HUES6 (cell line): ENCODE results near the gene SPINDOC.
A peak's percentile ranks its signal among the peaks of the same experiment; 100 is the strongest.
"Not testable (repeated sequence)": the region's sequence is repeated elsewhere in the genome, so short reads cannot be mapped to it uniquely, and the experiment has no call there.

Source experiments
- H3K27ac ChIP-seq: 2 replicates; pipeline ENCODE4 v1.7.0; 2013; ENCODE audit warnings: low read depth, mild to moderate bottlenecking, low read length, inconsistent platforms
- H3K27me3 ChIP-seq: 2 replicates; pipeline ENCODE4 v1.6.1; 2013; ENCODE audit warnings: low read length; ENCODE audit not compliant: control insufficient read depth, insufficient read depth
- H3K36me3 ChIP-seq: 2 replicates; pipeline ENCODE4 v1.6.1; 2013; ENCODE audit warnings: low read length; ENCODE audit not compliant: control insufficient read depth, insufficient read depth
- H3K4me1 ChIP-seq: 2 replicates; pipeline ENCODE4 v1.6.1; 2013; ENCODE audit warnings: low read length; ENCODE audit not compliant: control insufficient read depth, insufficient read depth
- H3K4me3 ChIP-seq: 2 replicates; pipeline ENCODE4 v1.5.1; 2013; ENCODE audit warnings: low read depth, low read length
- H3K9ac ChIP-seq: one replicate; pipeline ENCODE4 v1.6.1; 2013; ENCODE audit warnings: mild to moderate bottlenecking, low read length
- H3K9me3 ChIP-seq: 2 replicates; pipeline ENCODE4 v1.6.1; 2013; ENCODE audit warnings: low read depth, low read length; ENCODE audit not compliant: control insufficient read depth, insufficient read depth

The SPINDOC gene

DNA sequence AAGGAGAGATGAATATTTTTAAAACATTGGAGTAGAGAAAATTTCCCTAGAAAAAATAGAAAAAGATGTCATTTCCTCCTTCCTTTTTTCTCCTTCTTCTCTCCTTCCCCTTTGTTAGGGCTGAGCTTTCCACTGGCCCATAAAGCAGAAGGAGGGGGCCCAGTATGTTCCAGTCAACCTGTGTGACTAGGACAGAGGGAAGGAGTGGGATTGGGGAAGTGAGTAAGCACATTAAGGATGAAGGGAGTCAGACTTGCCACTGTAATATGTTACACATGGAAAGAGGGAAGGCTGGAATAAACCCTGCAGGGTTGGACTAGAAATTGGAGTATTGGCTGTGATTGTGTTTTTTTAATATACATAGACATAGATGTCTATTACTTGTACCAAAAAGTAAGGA lies 20.1 kb upstream of the SPINDOC start:
- H3K4me1 ChIP-seq = no peaks in the 10 kb centered on the region
- peaks cover 33% of the 10 kb centered on the region for H3K9me3 ChIP-seq
- H3K4me3 ChIP-seq = no peak overlapping the region
- H3K9ac ChIP-seq = no peak overlapping the region
- H3K27ac ChIP-seq = no peak overlapping the region
- H3K27me3 ChIP-seq = no peaks in the 10 kb centered on the region
- no peaks in the 10 kb centered on the region for H3K36me3 ChIP-seq

- Histone ChIP-seq H3K9me3 (peaks cover 33% of the 10 kb centered on the region), H3K36me3 (no peaks in the 10 kb centered on the region), H3K4me1 (no peaks in the 10 kb centered on the region)
Measured at GRCh38 chr11:63795066-63795465, 18.2 kb upstream of the SPINDOC start.

DNA sequence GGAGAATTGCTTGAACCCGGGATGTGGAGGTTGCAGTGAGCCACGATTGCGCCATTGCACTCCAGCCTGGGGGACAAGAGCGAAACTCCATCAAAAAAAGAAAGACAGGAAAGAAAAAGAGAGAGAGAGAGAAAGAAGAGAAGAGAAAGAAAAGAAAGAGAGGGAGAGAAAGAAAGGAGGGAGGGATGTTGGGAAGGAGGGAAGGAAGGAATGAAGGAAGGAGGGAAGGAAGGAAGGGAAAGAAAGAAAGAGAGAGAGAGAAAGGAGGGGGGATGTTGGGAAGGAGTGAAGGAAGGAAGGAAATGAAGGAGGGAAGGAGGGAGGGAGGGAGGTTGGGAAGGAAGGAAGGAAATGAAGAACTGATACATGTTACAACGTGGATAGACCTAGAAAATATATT lies 12.3 kb upstream of the SPINDOC start:
- no peak overlapping the region for H3K9ac ChIP-seq
- no peaks in the 10 kb centered on the region for H3K27me3 ChIP-seq
- no peak overlapping the region for H3K27ac ChIP-seq
- H3K9me3 ChIP-seq = peaks cover 12% of the 10 kb centered on the region
- H3K4me1 ChIP-seq = peaks cover 6% of the 10 kb centered on the region; the same call in 1 of the 2 replicates
- no peak overlapping the region for H3K4me3 ChIP-seq
- no peaks in the 10 kb centered on the region for H3K36me3 ChIP-seq

More at GRCh38 chr11:63795066-63795465, 18.2 kb upstream of the SPINDOC start:
- no peaks in the 10 kb centered on the region for H3K27me3 ChIP-seq
- no peak overlapping the region for H3K9ac ChIP-seq
- H3K27ac ChIP-seq = no peak overlapping the region
- H3K4me3 ChIP-seq = no peak overlapping the region

- Histone ChIP-seq H3K9me3 (no peaks in the 10 kb centered on the region), H3K36me3 (no peaks in the 10 kb centered on the region), H3K4me1 (peaks cover 6% of the 10 kb centered on the region; the same call in 1 of the 2 replicates), H3K9ac (no peak overlapping the region), H3K27me3 (no peaks in the 10 kb centered on the region), H3K27ac (no peak overlapping the region), H3K4me3 (no peak overlapping the region)
Measured at GRCh38 chr11:63802637-63803414, 10.4 kb upstream of the SPINDOC start.

- no peak overlapping the region for H3K4me3 ChIP-seq
- no peaks in the 10 kb centered on the region for H3K36me3 ChIP-seq
- H3K27ac ChIP-seq = no peak overlapping the region
- peaks cover 6% of the 10 kb centered on the region; the same call in 1 of the 2 replicates for H3K4me1 ChIP-seq
- H3K9ac ChIP-seq = no peak overlapping the region
- H3K9me3 ChIP-seq = no peaks in the 10 kb centered on the region
- no peaks in the 10 kb centered on the region for H3K27me3 ChIP-seq
Measured at GRCh38 chr11:63804259-63804658, 9.0 kb upstream of the SPINDOC start.

- H3K9me3 ChIP-seq = no peaks in the 10 kb centered on the region
- H3K4me3 ChIP-seq = no peak overlapping the region
- no peaks in the 10 kb centered on the region for H3K36me3 ChIP-seq
- peaks cover 6% of the 10 kb centered on the region; the same call in 1 of the 2 replicates for H3K4me1 ChIP-seq
- H3K9ac ChIP-seq = no peak overlapping the region
- no peaks in the 10 kb centered on the region for H3K27me3 ChIP-seq
- H3K27ac ChIP-seq = no peak overlapping the region
Measured at GRCh38 chr11:63805844-63806415, 7.3 kb upstream of the SPINDOC start.

DNA sequence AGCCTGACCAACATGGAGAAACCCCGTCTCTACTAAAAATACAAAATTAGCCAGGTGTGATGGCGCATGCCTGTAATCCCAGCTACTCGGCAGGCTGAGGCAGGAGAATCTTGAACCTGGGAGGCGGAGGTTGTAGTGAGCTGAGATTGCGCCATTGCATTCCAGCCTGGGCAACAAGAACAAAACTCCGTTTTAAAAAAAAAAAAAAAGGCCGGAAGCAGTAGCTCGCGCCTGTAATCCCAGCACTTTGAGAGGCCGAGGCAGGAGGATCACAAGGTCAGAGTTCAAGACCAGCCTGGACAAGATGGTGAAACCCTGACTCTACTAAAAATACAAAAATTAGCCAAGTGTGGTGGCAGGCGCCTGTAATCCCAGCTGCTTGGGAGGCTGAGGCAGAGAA lies 2.9 kb upstream of the SPINDOC start:
- H3K27me3 ChIP-seq, H3K9me3 ChIP-seq, H3K9ac ChIP-seq: not testable (repeated sequence)

DNA sequence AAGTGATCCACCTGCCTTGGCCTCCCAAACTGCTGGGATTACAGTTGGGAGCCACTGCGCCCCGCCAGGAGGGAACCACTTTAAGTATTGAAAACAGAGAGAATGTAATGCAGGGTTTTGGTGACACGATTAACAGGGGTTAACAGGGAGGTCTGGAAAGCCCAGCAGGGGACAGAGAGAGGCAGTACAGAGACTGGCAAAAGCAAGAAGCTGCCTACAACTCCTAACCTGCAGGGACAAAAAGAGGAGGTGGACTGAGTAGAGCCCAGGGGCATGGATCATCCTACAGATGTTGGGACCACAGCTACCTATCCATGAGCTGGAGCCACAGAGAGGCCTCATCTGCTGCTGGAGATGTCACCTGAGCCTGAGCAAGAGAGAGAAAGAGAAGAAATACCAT lies 1.7 kb upstream of the SPINDOC start:
- Histone ChIP-seq H3K9ac (no peak overlapping the region), H3K4me3 (peak overlapping the region; percentile 8; the same call in 1 of the 2 replicates), H3K27me3 (peaks cover 5% of the 10 kb centered on the region; the same call in 1 of the 2 replicates), H3K9me3 (no peaks in the 10 kb centered on the region), H3K36me3 (peaks cover 14% of the 10 kb centered on the region), H3K27ac (no peak overlapping the region), H3K4me1 (peaks cover 26% of the 10 kb centered on the region)

More for the DNA sequence above, 2.9 kb upstream of the SPINDOC start:
- H3K4me1 ChIP-seq = peaks cover 25% of the 10 kb centered on the region
- not testable (repeated sequence) for H3K36me3 ChIP-seq, H3K27ac ChIP-seq, H3K4me3 ChIP-seq

GRCh38 chr11:63813563-63814382 lies 517 bp downstream of the SPINDOC start:
- peaks cover 5% of the 10 kb centered on the region; the same call in 1 of the 2 replicates for H3K27me3 ChIP-seq
- no peaks in the 10 kb centered on the region for H3K9me3 ChIP-seq
- peak overlapping the region; percentile 99 for H3K9ac ChIP-seq
- peaks cover 26% of the 10 kb centered on the region for H3K4me1 ChIP-seq
- H3K4me3 ChIP-seq = peak overlapping the region; percentile 99
- peaks cover 35% of the 10 kb centered on the region for H3K36me3 ChIP-seq
- peak overlapping the region; percentile 97 for H3K27ac ChIP-seq

- peak overlapping the region; percentile 97; the same call in 1 of the 2 replicates for H3K27ac ChIP-seq
- peak overlapping the region; percentile 99 for H3K4me3 ChIP-seq
- peaks cover 26% of the 10 kb centered on the region for H3K4me1 ChIP-seq
- H3K27me3 ChIP-seq = peaks cover 5% of the 10 kb centered on the region; the same call in 1 of the 2 replicates
- H3K9me3 ChIP-seq = no peaks in the 10 kb centered on the region
- peaks cover 41% of the 10 kb centered on the region for H3K36me3 ChIP-seq
- H3K9ac ChIP-seq = peak overlapping the region; percentile 99
Measured at GRCh38 chr11:63814383-63814736, 1.1 kb downstream of the SPINDOC start.
